Trophoblast cell (in vitro differentiated cells and primary cell): Measurements from ENCODE around the gene CFAP157.
"Not testable (repeated sequence)": the region's sequence is repeated elsewhere in the genome, so short reads cannot be mapped to it uniquely, and the experiment has no call there.

Source experiments
- DNase-seq, 2 donors: peaks; one replicate each; pipeline ENCODE4 v3.0.0-alpha.2; 2016
- H2AFZ ChIP-seq: 2 replicates; pipeline ENCODE4 v1.6.1; 2013; ENCODE audit warnings: low read length, moderate library complexity, mild to moderate bottlenecking; ENCODE audit not compliant: insufficient read depth, poor library complexity
- H2AK5ac ChIP-seq: 2 replicates; pipeline ENCODE4 v1.6.1; 2013; ENCODE audit warnings: mild to moderate bottlenecking, low read length
- H2BK120ac ChIP-seq: 2 replicates; pipeline ENCODE4 v1.6.1; 2013; ENCODE audit warnings: low read length, mild to moderate bottlenecking, moderate library complexity; ENCODE audit not compliant: insufficient read depth, poor library complexity
- H2BK12ac ChIP-seq: 2 replicates; pipeline ENCODE4 v1.6.1; 2013; ENCODE audit warnings: mild to moderate bottlenecking, low read length, moderate library complexity
- H2BK5ac ChIP-seq: 2 replicates; pipeline ENCODE4 v1.6.1; 2013; ENCODE audit warnings: low read length, low read depth, moderate library complexity, mild to moderate bottlenecking; ENCODE audit not compliant: poor library complexity
- H3K14ac ChIP-seq: 2 replicates; pipeline ENCODE4 v1.6.1; 2013; ENCODE audit warnings: mild to moderate bottlenecking, low read length
- H3K18ac ChIP-seq: 2 replicates; pipeline ENCODE4 v1.6.1; 2013; ENCODE audit warnings: mild to moderate bottlenecking, low read length
- H3K23ac ChIP-seq: 2 replicates; pipeline ENCODE4 v1.6.1; 2013; ENCODE audit warnings: low read length
- H3K27ac ChIP-seq: 2 replicates; pipeline ENCODE4 v1.5.1; 2013; ENCODE audit warnings: low read depth, mild to moderate bottlenecking, inconsistent platforms, low read length, moderate library complexity
- H3K27me3 ChIP-seq: 2 replicates; pipeline ENCODE4 v1.6.1; 2013; ENCODE audit warnings: inconsistent platforms, mild to moderate bottlenecking, low read length, moderate library complexity; ENCODE audit not compliant: insufficient read depth
- H3K36me3 ChIP-seq, 2 experiments: 1 replicate in 1 of 2; 2 replicates in 1 of 2; pipeline ENCODE4 v1.6.1; 2013; ENCODE audit warnings: low read length in 2 of 2, mild to moderate bottlenecking in 2 of 2, moderate library complexity in 1 of 2; ENCODE audit not compliant: insufficient read depth in 2 of 2, control insufficient read depth in 1 of 2
- H3K4ac ChIP-seq: 2 replicates; pipeline ENCODE4 v1.6.1; 2013; ENCODE audit warnings: low read depth, mild to moderate bottlenecking, low read length, moderate library complexity
- H3K4me1 ChIP-seq, 2 experiments: 1 replicate in 1 of 2; 2 replicates in 1 of 2; pipeline ENCODE4 v1.6.1; 2013; ENCODE audit warnings: low read length in 2 of 2, mild to moderate bottlenecking in 2 of 2, moderate library complexity in 1 of 2; ENCODE audit not compliant: insufficient read depth in 2 of 2, control insufficient read depth in 1 of 2
- H3K4me2 ChIP-seq: 2 replicates; pipeline ENCODE4 v1.6.1; 2013; ENCODE audit warnings: inconsistent platforms, mild to moderate bottlenecking, low read length, moderate library complexity
- H3K4me3 ChIP-seq: 2 replicates; pipeline ENCODE4 v1.5.1; 2013; ENCODE audit warnings: mild to moderate bottlenecking, low read depth, low read length, inconsistent platforms
- H3K79me1 ChIP-seq: one replicate; pipeline ENCODE4 v1.6.1; 2013; ENCODE audit warnings: low read length
- H3K79me2 ChIP-seq: 2 replicates; pipeline ENCODE4 v1.6.1; 2013; ENCODE audit warnings: low read length, mild to moderate bottlenecking; ENCODE audit not compliant: control insufficient read depth, insufficient read depth, poor library complexity
- H3K9ac ChIP-seq: 2 replicates; pipeline ENCODE4 v1.6.1; 2013; ENCODE audit warnings: mild to moderate bottlenecking, low read length
- H3K9me3 ChIP-seq: 2 replicates; pipeline ENCODE4 v1.6.1; 2013; ENCODE audit warnings: low read depth, mild to moderate bottlenecking, control low read depth, inconsistent platforms, low read length; ENCODE audit not compliant: insufficient read depth
- H4K12ac ChIP-seq: 2 replicates; pipeline ENCODE4 v1.6.1; 2013; ENCODE audit warnings: low read depth, mild to moderate bottlenecking, low read length, moderate library complexity
- H4K8ac ChIP-seq: 2 replicates; pipeline ENCODE4 v1.6.1; 2013; ENCODE audit warnings: low read depth, mild to moderate bottlenecking, low read length, moderate library complexity
- H4K91ac ChIP-seq: one replicate; pipeline ENCODE4 v1.6.1; 2013; ENCODE audit warnings: low read depth, mild to moderate bottlenecking, low read length, moderate library complexity
- WGBS: extraction: QIAGEN DNeasy Blood & Tissue Kit; methylation state at CpG from one replicate; pipeline ENCODE4 v1.1.7; 2013; ENCODE audit warnings: missing lambda C conversion rate; ENCODE audit not compliant: insufficient read length, insufficient coverage; ENCODE audit errors: extremely low coverage; 5-methylcytosine and 5-hydroxymethylcytosine counted together

The CFAP157 gene

DNA sequence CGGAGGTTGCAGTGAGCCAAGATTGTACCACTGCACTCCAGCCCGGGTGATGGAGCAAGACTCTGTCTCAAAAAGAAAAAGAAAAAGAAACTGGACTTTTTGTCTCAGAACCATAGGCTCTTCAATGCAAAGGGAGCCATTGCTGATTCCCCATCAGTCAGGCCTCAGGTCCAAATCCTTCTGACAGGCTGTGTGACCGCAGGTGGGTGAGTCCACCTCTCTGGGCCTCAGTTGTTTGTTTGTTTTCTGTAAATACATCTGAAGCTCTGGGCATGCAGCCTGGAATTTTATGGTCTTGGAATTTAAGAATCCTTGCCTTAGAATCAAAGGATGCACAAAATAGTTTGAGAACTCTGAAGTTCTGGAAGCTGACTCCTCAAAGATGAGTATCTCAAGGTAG is 49.4 kb downstream of the CFAP157 start:
- H3K27me3 ChIP-seq: peaks cover 29% of the 10 kb centered on the region
- WGBS: no CpG with 5 or more reads among the region's 3 CpGs

GRCh38 chr9:127756776-127757175 is 50.0 kb downstream of the CFAP157 start:
- not testable (repeated sequence) for H4K91ac ChIP-seq
- WGBS: no CpG with 5 or more reads among the region's 11 CpGs

More for the DNA sequence above, 49.4 kb downstream of the CFAP157 start:
- H3K18ac ChIP-seq: no peak overlapping the region
- H2BK12ac ChIP-seq: no peak overlapping the region
- H3K23ac ChIP-seq: no peak overlapping the region
- H3K79me2 ChIP-seq: no peaks in the 10 kb centered on the region
- no peak overlapping the region for H2AFZ ChIP-seq
- no peak overlapping the region for H4K12ac ChIP-seq
- no peak overlapping the region for H4K91ac ChIP-seq
- H3K9ac ChIP-seq: no peak overlapping the region
- H3K79me1 ChIP-seq: no peaks in the 10 kb centered on the region
- no peak overlapping the region for H3K14ac ChIP-seq
- H3K27ac ChIP-seq: no peak overlapping the region
- H2BK120ac ChIP-seq: no peak overlapping the region
- no peaks in the 10 kb centered on the region for H3K36me3 ChIP-seq
- H3K4me3 ChIP-seq: no peak overlapping the region
- no peak overlapping the region for H3K4me2 ChIP-seq
- peaks cover 0 to 3% of the 10 kb centered on the region in 2 experiments for H3K4me1 ChIP-seq
- no peaks in the 10 kb centered on the region for H3K9me3 ChIP-seq
- DNase-seq: peak in 1 of 2 donors; percentile 80
- no peak overlapping the region for H2BK5ac ChIP-seq
- H3K4ac ChIP-seq: no peak overlapping the region
- no peak overlapping the region for H2AK5ac ChIP-seq
- no peak overlapping the region for H4K8ac ChIP-seq

DNA sequence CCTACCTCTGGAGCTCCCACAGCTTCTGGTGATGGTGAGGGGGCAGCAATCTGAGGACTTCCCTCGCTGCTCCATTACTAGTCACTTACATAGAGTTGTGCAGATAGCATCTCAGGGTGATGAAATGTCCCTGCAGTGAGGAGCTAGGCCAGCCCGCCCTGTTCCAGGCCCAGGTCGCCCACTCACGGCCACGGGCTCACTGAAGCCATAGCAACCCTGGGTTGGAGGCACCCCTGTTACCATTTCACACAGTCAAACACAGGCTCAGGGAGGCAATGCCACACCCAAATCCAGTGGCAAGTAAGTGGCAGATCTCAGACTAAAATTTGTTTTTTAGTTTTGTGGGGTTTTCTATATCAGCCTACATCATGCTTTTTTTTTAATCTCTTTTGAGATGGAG is 52.1 kb downstream of the CFAP157 start:
- H4K12ac ChIP-seq: no peak overlapping the region
- no peak overlapping the region for H3K18ac ChIP-seq
- H3K4me1 ChIP-seq: peaks cover 6 to 12% of the 10 kb centered on the region in 2 experiments
- no CpG with 5 or more reads among the region's 5 CpGs for WGBS
- H3K4me3 ChIP-seq: no peak overlapping the region
- no peak overlapping the region for H2AFZ ChIP-seq
- H3K79me2 ChIP-seq: no peaks in the 10 kb centered on the region
- no peak overlapping the region for H2BK5ac ChIP-seq
- H3K9ac ChIP-seq: no peak overlapping the region
- H2BK12ac ChIP-seq: no peak overlapping the region
- H3K36me3 ChIP-seq: no peaks in the 10 kb centered on the region
- H3K4me2 ChIP-seq: no peak overlapping the region
- H2AK5ac ChIP-seq: no peak overlapping the region
- H3K9me3 ChIP-seq: no peaks in the 10 kb centered on the region
- no peak overlapping the region for H4K8ac ChIP-seq
- no peak overlapping the region for H3K23ac ChIP-seq
- no peak overlapping the region for H2BK120ac ChIP-seq
- H3K79me1 ChIP-seq: peaks cover 2% of the 10 kb centered on the region
- H3K14ac ChIP-seq: no peak overlapping the region
- peaks cover 20% of the 10 kb centered on the region for H3K27me3 ChIP-seq
- no peak for DNase-seq
- H4K91ac ChIP-seq: no peak overlapping the region
- no peak overlapping the region for H3K27ac ChIP-seq
- H3K4ac ChIP-seq: no peak overlapping the region

More at GRCh38 chr9:127756776-127757175, 50.0 kb downstream of the CFAP157 start:
- H3K27me3 ChIP-seq: peaks cover 29% of the 10 kb centered on the region
- not testable (repeated sequence) for H3K9ac ChIP-seq, H2AK5ac ChIP-seq, H3K14ac ChIP-seq, H4K12ac ChIP-seq, H3K4me2 ChIP-seq, H3K18ac ChIP-seq, H3K4me1 ChIP-seq, H2AFZ ChIP-seq, H3K27ac ChIP-seq, H3K23ac ChIP-seq, H2BK120ac ChIP-seq, H3K4me3 ChIP-seq, H2BK12ac ChIP-seq, H3K79me2 ChIP-seq, H2BK5ac ChIP-seq, H3K9me3 ChIP-seq, H3K36me3 ChIP-seq, H3K79me1 ChIP-seq, H4K8ac ChIP-seq, H3K4ac ChIP-seq, DNase-seq

- no peak overlapping the region for H3K4me2 ChIP-seq
- H4K91ac ChIP-seq: no peak overlapping the region
- no peak overlapping the region for H3K4ac ChIP-seq
- H2BK12ac ChIP-seq: no peak overlapping the region
- H4K8ac ChIP-seq: no peak overlapping the region
- no peak overlapping the region for H3K14ac ChIP-seq
- H2BK120ac ChIP-seq: no peak overlapping the region
- no peak for DNase-seq
- no peak overlapping the region for H3K23ac ChIP-seq
- H2BK5ac ChIP-seq: no peak overlapping the region
- no peaks in the 10 kb centered on the region for H3K9me3 ChIP-seq
- no CpG with 5 or more reads among the region's 5 CpGs for WGBS
- no peak overlapping the region for H4K12ac ChIP-seq
- no peak overlapping the region for H3K27ac ChIP-seq
- no peak overlapping the region for H2AK5ac ChIP-seq
- H3K79me1 ChIP-seq: peaks cover 2% of the 10 kb centered on the region
- H3K18ac ChIP-seq: no peak overlapping the region
- H3K9ac ChIP-seq: no peak overlapping the region
- no peaks in the 10 kb centered on the region for H3K79me2 ChIP-seq
- no peak overlapping the region for H3K4me3 ChIP-seq
- peaks cover 2% of the 10 kb centered on the region for H3K27me3 ChIP-seq
- peaks cover 6 to 10% of the 10 kb centered on the region in 2 experiments for H3K4me1 ChIP-seq
- no peak overlapping the region for H2AFZ ChIP-seq
- no peaks in the 10 kb centered on the region for H3K36me3 ChIP-seq
Observed at GRCh38 chr9:127761061-127761460, 54.3 kb downstream of the CFAP157 start.
